ENCODE measurements around the gene ZCCHC14. TPM values are rescaled to one million over a fixed set of nuclear protein-coding genes. Genes with fewer than 3 reads are reported as not detected.

ZCCHC14 gene
- polyA plus RNA-seq, 2 donors = 6.8 to 8.0 TPM

- peaks cover 20 to 47% of the 10 kb centered on the region in 2 donors for H3K36me3 ChIP-seq (ENCODE audit: control insufficient read depth in 2 of 2, insufficient read depth in 2 of 2, low read length in 1 of 2)
- H3K27me3 ChIP-seq (ENCODE audit: control insufficient read depth in 1 of 2, insufficient read depth in 2 of 2, low read length in 2 of 2) = no peaks in the 10 kb centered on the region
- H3K27ac ChIP-seq (ENCODE audit: low read depth in 2 of 2, low read length in 1 of 2) = no peak overlapping the region
- H3K9me3 ChIP-seq (ENCODE audit: control insufficient read depth in 2 of 2, insufficient read depth in 1 of 2, low read depth in 1 of 2, low read length in 1 of 2) = no peaks in the 10 kb centered on the region
- no peak overlapping the region for H3K4me3 ChIP-seq (ENCODE audit: low read depth in 1 of 2, low read length in 2 of 2)
- 90 to 93% methylated on average over 49 of the region's 49 CpGs for WGBS, 2 donors
- H3K4me1 ChIP-seq (ENCODE audit: control insufficient read depth in 2 of 2, insufficient read depth in 2 of 2, low read length in 1 of 2) = peaks cover 0 to 2% of the 10 kb centered on the region in 2 donors
Observed at GRCh38 chr16:87411375-87412271, 81.2 kb downstream of the ZCCHC14 start.

GRCh38 chr16:87410968-87411367, 81.9 kb downstream of the ZCCHC14 start:
- WGBS, 2 donors = 81% methylated on average over 14 of the region's 14 CpGs
- Histone ChIP-seq H3K36me3 (ENCODE audit: control insufficient read depth in 2 of 2, insufficient read depth in 2 of 2, low read length in 1 of 2) (peaks cover 22 to 42% of the 10 kb centered on the region in 2 donors), H3K4me3 (ENCODE audit: low read depth in 1 of 2, low read length in 2 of 2) (no peak overlapping the region), H3K9me3 (ENCODE audit: control insufficient read depth in 2 of 2, insufficient read depth in 1 of 2, low read depth in 1 of 2, low read length in 1 of 2) (no peaks in the 10 kb centered on the region), H3K4me1 (ENCODE audit: control insufficient read depth in 2 of 2, insufficient read depth in 2 of 2, low read length in 1 of 2) (peaks cover 0 to 2% of the 10 kb centered on the region in 2 donors), H3K27me3 (ENCODE audit: control insufficient read depth in 1 of 2, insufficient read depth in 2 of 2, low read length in 2 of 2) (no peaks in the 10 kb centered on the region), H3K27ac (ENCODE audit: low read depth in 2 of 2, low read length in 1 of 2) (no peak overlapping the region)

- Histone ChIP-seq H3K27me3 (ENCODE audit: control insufficient read depth in 1 of 2, insufficient read depth in 2 of 2, low read length in 2 of 2) (no peaks in the 10 kb centered on the region), H3K27ac (ENCODE audit: low read depth in 2 of 2, low read length in 1 of 2) (no peak overlapping the region), H3K4me3 (ENCODE audit: low read depth in 1 of 2, low read length in 2 of 2) (no peak overlapping the region), H3K9me3 (ENCODE audit: control insufficient read depth in 2 of 2, insufficient read depth in 1 of 2, low read depth in 1 of 2, low read length in 1 of 2) (no peaks in the 10 kb centered on the region), H3K36me3 (ENCODE audit: control insufficient read depth in 2 of 2, insufficient read depth in 2 of 2, low read length in 1 of 2) (peaks cover 22 to 42% of the 10 kb centered on the region in 2 donors), H3K4me1 (ENCODE audit: control insufficient read depth in 2 of 2, insufficient read depth in 2 of 2, low read length in 1 of 2) (peaks cover 0 to 2% of the 10 kb centered on the region in 2 donors)
- WGBS, 2 donors = 64 to 80% methylated on average over 11 of the region's 11 CpGs
Observed at GRCh38 chr16:87410530-87410929, 82.3 kb downstream of the ZCCHC14 start.

GRCh38 chr16:87409781-87410180, 83.0 kb downstream of the ZCCHC14 start:
- WGBS, 2 donors = 79 to 86% methylated on average over 13 of the region's 13 CpGs
- Histone ChIP-seq H3K27ac (ENCODE audit: low read depth in 2 of 2, low read length in 1 of 2) (no peak overlapping the region), H3K4me3 (ENCODE audit: low read depth in 1 of 2, low read length in 2 of 2) (no peak overlapping the region), H3K9me3 (ENCODE audit: control insufficient read depth in 2 of 2, insufficient read depth in 1 of 2, low read depth in 1 of 2, low read length in 1 of 2) (no peaks in the 10 kb centered on the region), H3K4me1 (ENCODE audit: control insufficient read depth in 2 of 2, insufficient read depth in 2 of 2, low read length in 1 of 2) (peaks cover 0 to 2% of the 10 kb centered on the region in 2 donors), H3K36me3 (ENCODE audit: control insufficient read depth in 2 of 2, insufficient read depth in 2 of 2, low read length in 1 of 2) (peaks cover 29 to 46% of the 10 kb centered on the region in 2 donors), H3K27me3 (ENCODE audit: control insufficient read depth in 1 of 2, insufficient read depth in 2 of 2, low read length in 2 of 2) (no peaks in the 10 kb centered on the region)

- Histone ChIP-seq H3K27ac (ENCODE audit: low read depth in 2 of 2, low read length in 1 of 2) (no peak overlapping the region), H3K36me3 (ENCODE audit: control insufficient read depth in 2 of 2, insufficient read depth in 2 of 2, low read length in 1 of 2) (peaks cover 31 to 45% of the 10 kb centered on the region in 2 donors), H3K4me1 (ENCODE audit: control insufficient read depth in 2 of 2, insufficient read depth in 2 of 2, low read length in 1 of 2) (peaks cover 0 to 2% of the 10 kb centered on the region in 2 donors), H3K4me3 (ENCODE audit: low read depth in 1 of 2, low read length in 2 of 2) (no peak overlapping the region), H3K27me3 (ENCODE audit: control insufficient read depth in 1 of 2, insufficient read depth in 2 of 2, low read length in 2 of 2) (no peaks in the 10 kb centered on the region), H3K9me3 (ENCODE audit: control insufficient read depth in 2 of 2, insufficient read depth in 1 of 2, low read depth in 1 of 2, low read length in 1 of 2) (no peaks in the 10 kb centered on the region)
- 87 to 91% methylated on average over 13 of the region's 13 CpGs for WGBS, 2 donors
Observed at GRCh38 chr16:87409153-87409552, 83.7 kb downstream of the ZCCHC14 start.

GRCh38 chr16:87407511-87408112, 85.2 kb downstream of the ZCCHC14 start:
- 77 to 78% methylated on average over 26 of the region's 26 CpGs for WGBS, 2 donors
- peak overlapping the region in 1 of 2 donors; percentile 26 for H3K27ac ChIP-seq (ENCODE audit: low read depth in 2 of 2, low read length in 1 of 2)

GRCh38 chr16:87406495-87407088, 86.2 kb downstream of the ZCCHC14 start:
- no peaks in the 10 kb centered on the region for H3K9me3 ChIP-seq (ENCODE audit: control insufficient read depth in 2 of 2, insufficient read depth in 1 of 2, low read depth in 1 of 2, low read length in 1 of 2)
- peaks cover 28 to 37% of the 10 kb centered on the region in 2 donors for H3K36me3 ChIP-seq (ENCODE audit: control insufficient read depth in 2 of 2, insufficient read depth in 2 of 2, low read length in 1 of 2)
- H3K27ac ChIP-seq (ENCODE audit: low read depth in 2 of 2, low read length in 1 of 2) = peak overlapping the region in 1 of 2 donors; percentile 26
- H3K4me1 ChIP-seq (ENCODE audit: control insufficient read depth in 2 of 2, insufficient read depth in 2 of 2, low read length in 1 of 2) = peaks cover 0 to 2% of the 10 kb centered on the region in 2 donors
- 88% methylated on average over 14 of the region's 14 CpGs for WGBS, 2 donors
- no peaks in the 10 kb centered on the region for H3K27me3 ChIP-seq (ENCODE audit: control insufficient read depth in 1 of 2, insufficient read depth in 2 of 2, low read length in 2 of 2)
- no peak overlapping the region for H3K4me3 ChIP-seq (ENCODE audit: low read depth in 1 of 2, low read length in 2 of 2)

More at GRCh38 chr16:87407511-87408112, 85.2 kb downstream of the ZCCHC14 start:
- Histone ChIP-seq H3K9me3 (ENCODE audit: control insufficient read depth in 2 of 2, insufficient read depth in 1 of 2, low read depth in 1 of 2, low read length in 1 of 2) (no peaks in the 10 kb centered on the region), H3K4me3 (ENCODE audit: low read depth in 1 of 2, low read length in 2 of 2) (no peak overlapping the region), H3K36me3 (ENCODE audit: control insufficient read depth in 2 of 2, insufficient read depth in 2 of 2, low read length in 1 of 2) (peaks cover 33 to 45% of the 10 kb centered on the region in 2 donors), H3K4me1 (ENCODE audit: control insufficient read depth in 2 of 2, insufficient read depth in 2 of 2, low read length in 1 of 2) (peaks cover 0 to 2% of the 10 kb centered on the region in 2 donors), H3K27me3 (ENCODE audit: control insufficient read depth in 1 of 2, insufficient read depth in 2 of 2, low read length in 2 of 2) (no peaks in the 10 kb centered on the region)

GRCh38 chr16:87404764-87405625, 87.8 kb downstream of the ZCCHC14 start:
- Histone ChIP-seq H3K9me3 (ENCODE audit: control insufficient read depth in 2 of 2, insufficient read depth in 1 of 2, low read depth in 1 of 2, low read length in 1 of 2) (no peaks in the 10 kb centered on the region), H3K36me3 (ENCODE audit: control insufficient read depth in 2 of 2, insufficient read depth in 2 of 2, low read length in 1 of 2) (peaks cover 17 to 27% of the 10 kb centered on the region in 2 donors), H3K27ac (ENCODE audit: low read depth in 2 of 2, low read length in 1 of 2) (no peak overlapping the region), H3K27me3 (ENCODE audit: control insufficient read depth in 1 of 2, insufficient read depth in 2 of 2, low read length in 2 of 2) (no peaks in the 10 kb centered on the region), H3K4me1 (ENCODE audit: control insufficient read depth in 2 of 2, insufficient read depth in 2 of 2, low read length in 1 of 2) (no peaks in the 10 kb centered on the region), H3K4me3 (ENCODE audit: low read depth in 1 of 2, low read length in 2 of 2) (no peak overlapping the region)
- 90 to 92% methylated on average over 19 of the region's 19 CpGs for WGBS, 2 donors
